GM23338 (cell line): ENCODE results near the gene STK16.

Experiments
- CTCF ChIP-seq, 2 experiments: fragments of 200-600 bp in 1 of 2; sonication (generic) in 1 of 2; conservative IDR thresholded peaks; 2 replicates each; pipeline versions ENCODE4 v1.5.1 to v1.6.1; 2016 to 2017; ENCODE audit warnings: antibody characterized with exemption in 2 of 2, low read depth in 2 of 2, mild to moderate bottlenecking in 2 of 2, moderate library complexity in 1 of 2
- EZH2 ChIP-seq: fragments of 200-600 bp; sonication (generic); IDR thresholded peaks from one replicate; pipeline ENCODE4 v1.8.0; 2017; ENCODE audit warnings: antibody characterized with exemption, mild to moderate bottlenecking, low read depth; ENCODE audit not compliant: unreplicated experiment
- POLR2AphosphoS5 ChIP-seq: IDR thresholded peaks from 2 replicates; pipeline ENCODE4 v1.6.1; 2016; ENCODE audit warnings: antibody characterized with exemption, low read depth

GRCh38 chr2:219271021-219271420 lies 25.7 kb downstream of the STK16 start:
- TF ChIP-seq CTCF (conservative IDR thresholded peaks at IDR 0.05; ENCODE audit: low read depth in 2 of 2) = no peak
- TF ChIP-seq EZH2 = no peak
- no peak for TF ChIP-seq POLR2AphosphoS5
